GM12874 (cell line): ENCODE results near the gene FAAH.

Source experiments
- TF ChIP-seq, protein P1 (sequence below): IDR thresholded peaks from 2 replicates; pipeline ENCODE4 v1.5.1; 2011; ENCODE audit warnings: low read depth, mild to moderate bottlenecking, control low read depth, low read length, moderate library complexity; ENCODE audit not compliant: insufficient read depth

FAAH gene

DNA sequence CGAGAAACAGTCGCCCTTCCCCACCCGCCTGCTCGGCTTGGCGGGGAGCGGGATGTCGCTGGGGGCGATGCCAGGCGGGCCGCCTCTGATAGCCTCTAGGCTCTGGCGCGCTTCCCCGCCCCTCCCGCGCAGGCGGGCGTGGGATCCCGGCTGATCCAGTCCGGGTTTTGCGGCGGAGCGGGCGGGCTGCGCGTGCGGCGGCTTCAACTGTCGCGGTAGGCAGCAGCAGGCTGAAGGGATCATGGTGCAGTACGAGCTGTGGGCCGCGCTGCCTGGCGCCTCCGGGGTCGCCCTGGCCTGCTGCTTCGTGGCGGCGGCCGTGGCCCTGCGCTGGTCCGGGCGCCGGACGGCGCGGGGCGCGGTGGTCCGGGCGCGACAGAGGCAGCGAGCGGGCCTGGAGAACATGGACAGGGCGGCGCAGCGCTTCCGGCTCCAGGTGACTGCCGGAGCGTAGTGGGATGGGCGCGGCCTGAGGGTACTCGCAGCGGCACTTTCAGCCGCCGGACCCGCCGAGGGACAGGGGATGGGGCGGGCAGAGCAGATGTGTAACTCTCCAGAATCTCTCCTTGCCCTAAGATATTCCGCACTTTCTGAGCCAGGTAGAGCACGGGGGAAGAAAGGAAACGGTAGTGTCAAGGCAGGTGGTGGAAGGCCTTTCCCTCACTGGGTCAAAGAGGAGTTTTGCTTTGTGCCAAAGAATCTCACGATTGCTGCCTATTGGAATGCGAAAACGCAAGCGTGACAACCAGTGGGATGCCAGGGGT lies at the start of gene FAAH:
TSS of gene FAAH (plus strand) at position 210 of the 764 bp plus-strand sequence. CDS start at position 242, 32 bp downstream.
- TF ChIP-seq, protein P1, sequence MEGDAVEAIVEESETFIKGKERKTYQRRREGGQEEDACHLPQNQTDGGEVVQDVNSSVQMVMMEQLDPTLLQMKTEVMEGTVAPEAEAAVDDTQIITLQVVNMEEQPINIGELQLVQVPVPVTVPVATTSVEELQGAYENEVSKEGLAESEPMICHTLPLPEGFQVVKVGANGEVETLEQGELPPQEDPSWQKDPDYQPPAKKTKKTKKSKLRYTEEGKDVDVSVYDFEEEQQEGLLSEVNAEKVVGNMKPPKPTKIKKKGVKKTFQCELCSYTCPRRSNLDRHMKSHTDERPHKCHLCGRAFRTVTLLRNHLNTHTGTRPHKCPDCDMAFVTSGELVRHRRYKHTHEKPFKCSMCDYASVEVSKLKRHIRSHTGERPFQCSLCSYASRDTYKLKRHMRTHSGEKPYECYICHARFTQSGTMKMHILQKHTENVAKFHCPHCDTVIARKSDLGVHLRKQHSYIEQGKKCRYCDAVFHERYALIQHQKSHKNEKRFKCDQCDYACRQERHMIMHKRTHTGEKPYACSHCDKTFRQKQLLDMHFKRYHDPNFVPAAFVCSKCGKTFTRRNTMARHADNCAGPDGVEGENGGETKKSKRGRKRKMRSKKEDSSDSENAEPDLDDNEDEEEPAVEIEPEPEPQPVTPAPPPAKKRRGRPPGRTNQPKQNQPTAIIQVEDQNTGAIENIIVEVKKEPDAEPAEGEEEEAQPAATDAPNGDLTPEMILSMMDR: no peak

DNA sequence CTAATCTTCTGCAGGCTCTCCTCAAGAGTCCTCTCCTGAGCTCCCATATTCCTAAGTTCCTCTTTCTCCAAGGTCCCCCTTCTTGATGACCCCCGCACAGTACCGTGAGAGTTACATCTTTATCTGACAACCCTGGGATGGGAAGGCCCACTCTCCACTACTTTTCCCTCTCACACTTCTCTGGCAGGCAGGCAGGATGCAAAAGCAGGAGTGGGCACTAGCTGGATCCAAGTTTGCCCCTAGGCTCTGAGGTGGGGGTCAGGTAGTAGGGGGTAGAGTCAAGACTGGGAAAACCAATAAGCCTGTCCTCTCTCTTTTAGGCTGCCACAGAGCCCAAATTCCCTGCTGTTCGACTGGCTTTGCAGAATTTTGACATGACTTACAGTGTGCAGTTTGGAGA lies 49.6 kb upstream of the FAAH start:
- TF ChIP-seq, protein P1: no peak

DNA sequence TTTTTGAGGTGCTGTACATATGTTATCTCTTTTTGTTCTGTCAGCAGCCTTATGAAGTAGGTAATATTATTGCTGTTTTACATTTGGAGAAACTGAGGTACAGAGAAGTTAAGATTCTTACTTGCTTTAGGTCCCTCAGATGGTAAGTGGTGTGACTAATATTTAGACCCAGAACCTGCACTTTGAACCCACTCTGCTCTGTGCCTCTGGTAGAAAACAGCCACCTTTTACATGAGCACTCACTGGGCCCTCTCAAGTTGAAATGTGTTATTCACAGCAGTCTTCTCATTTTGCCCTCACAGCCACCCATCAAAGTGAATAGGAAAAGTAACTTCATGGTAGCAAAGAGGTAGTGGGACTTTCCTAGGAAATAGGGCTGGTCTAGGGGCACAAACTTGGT lies 48.8 kb upstream of the FAAH start:
- TF ChIP-seq, protein P1: no peak

DNA sequence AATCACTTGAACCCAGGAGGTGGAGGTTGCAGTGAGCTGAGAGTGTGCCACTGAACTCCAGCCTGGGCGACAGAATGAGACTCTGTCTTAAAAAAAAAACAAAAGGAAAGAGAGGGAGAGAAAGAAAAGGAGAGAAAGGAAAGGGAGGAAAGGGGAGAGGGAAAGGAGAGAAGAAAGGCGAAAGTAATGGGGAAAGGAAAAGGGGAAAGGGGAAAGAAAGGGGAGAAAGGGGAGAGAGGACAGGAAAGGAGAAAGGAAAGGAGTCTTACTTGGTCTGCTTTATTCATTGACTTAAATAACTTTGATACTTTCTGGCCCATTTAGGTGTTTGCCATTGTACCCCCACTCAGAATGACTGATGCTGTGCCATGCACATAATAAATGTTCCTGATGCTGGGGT lies 41.8 kb upstream of the FAAH start:
- TF ChIP-seq, protein P1: no peak

DNA sequence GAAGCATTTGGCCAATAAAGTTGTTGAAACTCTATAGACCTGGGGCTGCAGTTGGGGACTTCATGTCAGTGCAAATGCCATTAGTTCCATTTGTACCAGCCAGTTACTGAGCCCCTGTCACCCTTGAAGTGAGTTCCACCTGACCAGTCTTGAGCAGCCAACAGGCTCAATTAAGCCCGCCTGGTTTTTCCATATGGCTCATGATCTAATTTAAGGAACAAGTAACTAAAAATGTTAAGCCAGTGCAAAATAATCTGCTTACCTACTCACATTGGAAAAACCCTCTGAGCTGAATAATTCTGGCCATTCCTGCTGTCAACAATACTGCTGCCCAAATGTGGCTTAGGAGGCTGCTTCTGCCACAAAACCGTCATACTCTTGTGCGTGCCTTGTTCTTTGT lies 32.0 kb upstream of the FAAH start:
- TF ChIP-seq, protein P1: no peak

DNA sequence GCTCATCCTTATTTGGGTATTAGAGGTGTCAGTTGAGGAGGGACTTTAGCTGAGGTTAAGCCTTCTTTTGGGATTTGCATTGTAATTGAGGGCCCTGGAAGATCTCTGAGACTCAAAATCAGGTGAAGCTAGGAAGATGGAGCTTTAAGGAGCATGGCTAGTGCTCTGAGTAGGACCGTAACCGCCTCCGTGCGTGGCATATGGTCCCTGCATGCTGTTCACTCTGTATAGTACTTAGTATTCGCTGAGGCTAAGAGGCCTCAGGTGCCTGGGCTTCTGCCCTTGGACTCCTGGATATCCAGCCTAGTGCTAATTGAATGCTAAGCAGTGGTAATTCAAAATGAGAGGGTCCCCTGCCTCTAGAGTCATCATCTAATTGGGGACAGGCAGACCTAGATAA lies 31.0 kb upstream of the FAAH start:
- TF ChIP-seq, protein P1: no peak

DNA sequence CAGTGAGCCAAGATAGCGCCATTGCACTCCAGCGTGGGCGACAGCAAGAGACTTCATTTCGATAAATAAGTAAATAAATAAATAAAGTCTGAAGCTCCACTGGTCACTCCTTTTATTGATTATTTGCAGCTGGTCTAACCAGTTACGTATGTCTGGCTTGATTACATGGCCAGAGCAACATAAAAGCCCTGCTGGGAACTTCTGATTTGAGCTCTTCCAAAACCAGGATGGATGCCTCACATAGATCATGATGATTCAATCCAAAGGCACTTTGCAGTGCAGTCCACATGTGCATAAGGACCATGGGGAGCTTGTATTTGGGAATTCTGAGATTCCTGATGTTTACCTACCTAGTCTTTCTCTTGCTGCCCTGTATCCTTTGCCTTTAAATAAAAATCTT lies 29.5 kb upstream of the FAAH start:
- TF ChIP-seq, protein P1: no peak
